Left forelimb (tissue), 1 donor: ENCODE data around the gene PFKFB3.
"Not testable (repeated sequence)": the region's sequence is repeated elsewhere in the genome, so short reads cannot be mapped to it uniquely, and the experiment has no call there.

Experiments used
- DNase-seq: peaks from one replicate; pipeline ENCODE4 v3.0.0-alpha.2; 2018; ENCODE audit warnings: low spot score

Gene PFKFB3

DNA sequence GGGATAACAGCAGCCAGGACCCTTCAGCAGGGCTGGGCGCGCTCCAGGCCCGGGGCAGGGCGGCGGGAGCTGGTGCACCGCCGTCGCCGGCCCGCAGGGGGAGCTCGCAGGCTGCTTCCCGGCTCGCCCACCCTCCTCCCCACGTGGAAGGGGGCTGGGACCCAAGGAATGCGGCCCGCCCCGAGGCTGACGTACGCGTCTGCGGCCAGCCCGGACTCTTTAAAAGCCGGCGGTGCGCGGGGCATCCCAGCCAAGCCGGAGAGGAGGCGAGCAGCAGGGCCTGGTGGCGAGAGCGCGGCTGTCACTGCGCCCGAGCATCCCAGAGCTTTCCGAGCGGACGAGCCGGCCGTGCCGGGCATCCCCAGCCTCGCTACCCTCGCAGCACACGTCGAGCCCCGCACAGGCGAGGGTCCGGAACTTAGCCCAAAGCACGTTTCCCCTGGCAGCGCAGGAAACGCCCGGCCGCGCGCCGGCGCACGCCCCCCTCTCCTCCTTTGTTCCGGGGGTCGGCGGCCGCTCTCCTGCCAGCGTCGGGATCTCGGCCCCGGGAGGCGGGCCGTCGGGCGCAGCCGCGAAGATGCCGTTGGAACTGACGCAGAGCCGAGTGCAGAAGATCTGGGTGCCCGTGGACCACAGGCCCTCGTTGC lies at the start of gene PFKFB3:
Gene PFKFB3 (plus strand): TSS at position 249 of the 647 bp plus-strand sequence. CDS start 329 bp downstream, at position 578.
- peak; percentile 97 for DNase-seq

GRCh38 chr10:6153845-6154244 lies 48.9 kb upstream of the PFKFB3 start:
- DNase-seq: no peak

GRCh38 chr10:6154566-6154965 lies 48.2 kb upstream of the PFKFB3 start:
- DNase-seq: no peak

- DNase-seq: no peak
Measured at GRCh38 chr10:6158276-6158675, 44.5 kb upstream of the PFKFB3 start.

- no peak for DNase-seq
Measured at GRCh38 chr10:6161921-6162320, 40.8 kb upstream of the PFKFB3 start.

DNA sequence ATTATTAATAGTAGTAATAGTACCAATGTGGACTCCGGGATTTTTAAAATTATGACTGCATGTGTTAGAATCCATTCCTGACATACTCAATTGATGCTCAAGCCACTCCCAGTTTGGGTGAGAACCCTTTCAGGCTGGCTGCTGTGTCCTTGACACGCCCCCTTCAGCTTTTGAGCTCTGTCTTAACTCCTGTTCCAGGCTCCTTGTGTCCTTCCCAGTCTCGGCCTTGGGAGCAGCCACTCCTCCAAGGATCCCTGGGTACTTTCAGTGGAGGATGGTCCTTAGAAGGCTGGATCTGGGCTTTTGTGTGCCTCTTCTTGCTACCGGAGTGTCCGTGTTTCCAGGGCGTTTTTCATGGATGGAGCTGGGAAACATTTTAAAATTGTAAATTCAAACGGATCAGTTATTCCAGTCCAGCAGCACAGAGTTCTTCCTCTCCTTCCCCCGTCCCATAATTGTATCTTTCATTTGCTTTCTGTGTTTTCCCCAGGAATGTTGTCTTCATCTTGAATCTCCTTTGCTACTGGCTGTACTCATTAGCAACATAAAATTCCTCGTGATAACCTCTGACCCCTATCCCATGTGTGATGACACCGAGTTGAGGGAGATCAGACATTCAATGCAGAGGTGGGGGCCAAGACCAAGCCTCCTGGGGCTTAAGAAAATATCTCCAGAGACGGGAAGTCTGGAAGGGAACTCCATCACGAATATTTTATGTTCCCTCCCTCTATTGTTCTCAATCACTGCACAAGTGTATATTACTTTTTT lies 40.0 kb upstream of the PFKFB3 start:
- no peak for DNase-seq

DNA sequence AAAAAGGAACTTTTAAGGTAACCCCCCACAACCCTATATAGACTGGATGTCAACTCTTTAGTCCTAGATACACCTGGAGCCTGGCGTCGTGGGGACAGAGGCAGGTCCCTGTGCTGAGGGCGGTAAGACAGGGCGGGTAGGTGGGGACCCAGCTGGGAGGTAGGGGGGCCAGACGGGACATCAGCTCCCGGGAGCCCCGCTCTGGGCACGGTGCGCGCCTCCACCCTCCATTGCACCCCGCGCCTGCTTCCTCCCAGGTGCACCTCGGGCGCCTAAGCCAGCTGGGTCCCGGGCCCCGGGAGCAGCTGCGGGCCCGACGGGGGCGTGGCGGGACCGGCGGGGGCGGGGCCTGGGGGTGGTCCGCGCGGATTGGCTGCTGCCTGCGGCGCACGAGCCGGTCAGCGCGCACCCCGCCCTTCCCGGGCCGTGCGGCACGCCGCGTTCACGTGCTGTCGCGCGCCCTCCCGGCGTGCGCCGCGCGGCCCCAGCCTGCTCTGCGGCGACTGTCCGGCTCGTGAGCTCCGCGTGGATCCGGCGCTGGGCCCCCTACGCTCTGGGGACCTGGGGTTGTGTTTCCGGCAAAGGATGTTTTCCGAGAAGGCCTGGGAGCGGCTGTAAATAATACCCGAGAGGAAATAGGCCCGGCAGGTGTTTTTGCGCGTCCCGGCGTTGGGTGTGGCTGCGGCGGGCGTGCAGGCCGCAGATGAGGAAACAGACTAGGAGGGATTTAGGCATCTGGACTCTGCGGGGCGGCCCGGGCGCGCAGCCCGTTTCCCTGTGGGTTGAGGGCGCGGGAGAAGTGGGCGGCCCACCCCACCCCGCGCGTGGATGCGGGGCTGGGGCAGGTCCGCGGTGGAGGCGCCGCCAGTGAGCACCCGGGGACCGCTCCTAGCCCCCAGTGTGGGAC lies 39.1 kb upstream of the PFKFB3 start:
- DNase-seq: peak; percentile 95

- DNase-seq: no peak
Measured at GRCh38 chr10:6164271-6165095, 38.2 kb upstream of the PFKFB3 start.

GRCh38 chr10:6165221-6165725 lies 37.5 kb upstream of the PFKFB3 start:
- no peak for DNase-seq

DNA sequence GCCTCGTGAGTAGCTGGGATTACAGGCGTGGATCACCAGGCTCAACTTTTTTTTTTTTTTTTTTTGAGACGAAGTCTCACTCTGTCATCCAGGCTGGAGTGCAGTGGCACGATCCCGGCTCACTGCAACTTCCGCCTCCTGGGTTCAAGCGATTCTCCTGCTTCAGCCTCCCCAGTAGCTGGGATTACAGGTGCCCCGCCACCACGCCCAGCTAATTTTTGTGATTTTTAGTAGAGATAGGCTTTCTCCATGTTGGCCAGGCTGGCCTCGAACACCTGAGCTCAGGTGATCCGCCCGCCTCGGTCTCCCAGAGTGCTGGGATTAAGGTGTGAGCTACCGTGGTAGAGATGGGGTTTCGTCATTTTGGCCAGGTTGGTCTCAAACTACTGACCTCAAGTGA lies 36.8 kb upstream of the PFKFB3 start:
- not testable (repeated sequence) for DNase-seq

DNA sequence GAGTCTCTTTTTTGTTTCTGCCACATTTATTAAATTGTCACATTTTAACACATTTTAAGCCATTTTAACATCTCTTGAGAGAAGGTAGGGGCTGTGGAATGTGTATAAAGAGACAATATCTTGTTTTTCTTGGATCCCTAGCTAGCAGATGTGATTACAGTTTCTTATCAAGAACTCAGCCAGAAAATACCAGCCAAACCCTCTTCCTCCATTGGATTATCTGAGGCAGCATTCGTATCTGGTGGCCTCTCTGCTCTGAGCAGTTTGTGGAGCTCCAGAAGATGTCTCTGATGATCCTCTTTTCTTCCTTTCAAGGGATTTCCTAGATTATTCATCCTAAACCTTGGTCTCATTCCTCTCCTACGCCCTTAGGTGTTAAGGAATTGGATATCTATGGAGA lies 35.3 kb upstream of the PFKFB3 start:
- no peak for DNase-seq

DNA sequence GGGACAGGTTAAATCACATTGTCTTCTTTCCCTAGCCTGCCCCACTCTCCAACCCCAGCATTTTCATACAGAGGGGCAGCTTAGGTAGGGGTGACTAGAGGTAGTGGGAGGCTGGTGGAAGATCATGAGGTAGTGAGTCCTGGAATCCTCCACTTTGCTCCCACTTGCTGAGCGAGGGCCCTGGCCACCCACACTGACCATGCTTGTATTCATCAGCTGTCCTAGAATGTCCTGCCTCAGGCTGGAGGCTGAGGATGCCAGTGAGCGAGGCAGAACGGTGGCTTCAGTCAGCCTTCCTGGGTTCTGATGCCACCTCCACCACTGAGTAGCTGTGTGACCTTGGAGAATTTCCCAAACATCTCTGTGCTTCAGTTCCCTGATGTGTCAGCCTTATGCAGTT lies 34.6 kb upstream of the PFKFB3 start:
- DNase-seq: no peak

DNA sequence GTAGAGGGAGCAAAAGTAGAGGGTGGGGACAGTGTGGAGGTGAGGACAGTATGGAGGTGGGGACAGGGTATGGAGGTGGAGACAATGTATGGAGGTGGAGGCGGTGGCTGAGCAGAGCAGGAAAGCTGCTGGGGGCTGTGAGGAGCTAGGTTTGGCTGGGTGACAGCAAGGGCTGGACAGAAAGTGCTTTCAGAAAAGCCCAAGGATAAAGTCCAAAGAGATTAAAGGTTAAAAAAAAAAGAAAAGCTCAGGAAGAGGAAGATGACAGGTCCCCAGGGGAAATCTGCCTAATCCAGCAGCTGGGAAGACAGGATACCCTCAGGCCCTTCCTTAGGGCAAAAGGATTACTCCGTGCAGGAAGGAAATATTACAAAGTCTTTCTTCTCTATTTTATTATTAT lies 32.1 kb upstream of the PFKFB3 start:
- DNase-seq: no peak

DNA sequence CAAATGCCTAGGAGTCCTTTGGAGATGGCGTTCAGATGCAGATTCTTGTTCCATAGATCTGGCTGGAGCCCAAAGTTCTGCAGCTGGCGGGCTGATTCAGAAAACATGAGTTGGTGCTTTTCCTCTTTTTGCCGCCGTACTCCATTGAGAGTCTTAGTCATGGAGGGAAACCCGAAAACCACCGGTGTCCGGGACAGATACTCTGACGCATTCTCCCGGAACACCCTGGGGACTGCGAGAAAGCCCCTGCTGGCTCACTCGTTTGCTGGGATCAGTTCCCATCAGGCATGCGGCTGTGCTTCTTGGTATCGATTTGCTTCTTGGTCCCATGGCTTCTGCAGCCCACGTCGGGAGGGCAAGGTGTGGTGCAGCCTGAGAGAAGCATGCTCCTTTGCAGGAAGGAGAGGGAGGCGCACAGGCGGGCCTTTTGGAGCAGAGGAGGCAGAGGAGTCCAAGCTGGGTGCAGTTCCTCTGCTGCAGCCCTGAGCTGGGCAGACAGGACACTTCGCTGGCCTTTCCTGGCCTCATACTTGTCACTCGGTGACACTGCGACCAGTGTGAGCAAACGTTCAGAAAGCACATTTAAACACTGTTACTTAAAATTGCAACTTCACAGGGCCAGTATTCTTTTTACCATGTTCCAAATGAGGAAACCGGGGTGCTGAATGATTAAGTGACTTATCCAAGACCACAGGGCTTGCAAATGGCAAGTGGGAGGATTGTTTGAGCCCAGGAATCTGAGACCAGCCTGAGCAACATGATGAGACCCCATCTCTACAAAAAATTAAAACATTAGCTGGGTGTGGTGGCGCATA lies 30.6 kb upstream of the PFKFB3 start:
- no peak for DNase-seq

GRCh38 chr10:6173203-6173602 lies 29.5 kb upstream of the PFKFB3 start:
- DNase-seq: no peak

- DNase-seq: no peak
Measured at GRCh38 chr10:6174201-6174874, 28.4 kb upstream of the PFKFB3 start.

- DNase-seq: no peak
Measured at GRCh38 chr10:6175329-6176055, 27.2 kb upstream of the PFKFB3 start.

- DNase-seq: no peak
Measured at GRCh38 chr10:6176691-6177231, 26.0 kb upstream of the PFKFB3 start.

DNA sequence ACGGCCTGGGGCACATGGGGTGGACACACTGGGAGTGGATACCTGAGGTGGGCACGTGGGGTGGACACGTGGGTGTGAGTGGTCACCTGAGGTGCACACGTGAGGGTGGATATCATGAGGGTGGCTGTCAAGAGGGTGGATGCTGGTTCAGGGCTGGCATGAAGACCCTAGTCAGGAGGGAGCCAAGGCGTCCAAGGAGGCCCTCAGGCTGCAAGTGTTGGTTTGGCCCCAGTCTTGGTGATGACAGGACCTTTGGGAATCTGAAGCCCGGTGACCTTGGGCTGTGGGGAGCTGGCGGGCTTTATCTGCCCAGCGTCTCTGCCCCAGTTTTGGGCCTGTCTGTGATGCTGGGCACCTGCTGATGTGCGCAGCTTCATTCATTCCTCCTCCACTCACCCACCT lies 24.9 kb upstream of the PFKFB3 start:
- DNase-seq: no peak
